Limb (tissue), 2 donors: ENCODE results near the gene SUN3.
A peak's percentile ranks its signal among the peaks of the same experiment; 100 is the strongest.
"Not testable (repeated sequence)": the region's sequence is repeated elsewhere in the genome, so short reads cannot be mapped to it uniquely, and the experiment has no call there.

Experiments
- DNase-seq, 2 donors: peaks; one replicate each; pipeline ENCODE4 v3.0.0-alpha.2; 2016; ENCODE audit errors: extremely low spot score in 2 of 2

SUN3 gene

DNA sequence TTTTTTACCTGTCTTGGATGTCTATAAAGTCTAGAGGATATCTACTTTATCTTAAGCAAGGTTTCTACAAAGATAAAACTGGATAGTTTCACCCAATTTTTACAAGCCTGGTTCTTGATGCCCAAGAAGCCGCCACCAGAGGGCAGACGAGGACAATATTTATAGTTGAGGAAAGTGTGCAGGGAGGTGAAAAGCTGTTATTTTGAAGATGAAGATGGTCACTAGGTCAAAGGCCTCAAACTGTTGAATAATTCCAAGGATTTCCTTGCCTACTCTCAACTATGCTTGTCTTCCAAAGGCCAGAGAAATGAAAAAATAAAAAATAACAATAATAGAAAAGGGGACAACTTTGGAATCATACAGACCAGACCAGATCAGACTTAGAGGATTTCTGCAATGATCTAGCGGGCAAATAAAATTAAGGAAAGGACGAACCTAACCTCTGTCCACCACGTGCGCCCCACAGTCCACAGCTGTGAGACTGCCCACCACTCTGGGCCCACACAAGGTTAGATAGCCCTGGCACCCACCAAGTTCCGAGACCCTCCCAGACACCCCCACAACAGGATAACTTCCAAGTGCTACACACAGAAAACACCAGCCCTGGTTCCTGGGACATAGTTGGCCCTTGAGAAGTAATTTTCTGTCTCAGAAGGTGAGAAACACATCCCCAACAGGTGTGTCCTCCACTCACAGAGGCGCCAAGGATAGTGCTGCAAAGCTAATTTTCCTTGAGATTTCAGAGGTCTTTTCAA, 83.5 kb downstream of the SUN3 start:
- peak; percentile 45 to 83 for DNase-seq

GRCh38 chr7:47944536-47945260, 84.2 kb downstream of the SUN3 start:
- DNase-seq = no peak

- DNase-seq = no peak
Measured at GRCh38 chr7:47943676-47944474, 85.0 kb downstream of the SUN3 start.

- DNase-seq = not testable (repeated sequence)
Measured at GRCh38 chr7:47942651-47943050, 86.3 kb downstream of the SUN3 start.

DNA sequence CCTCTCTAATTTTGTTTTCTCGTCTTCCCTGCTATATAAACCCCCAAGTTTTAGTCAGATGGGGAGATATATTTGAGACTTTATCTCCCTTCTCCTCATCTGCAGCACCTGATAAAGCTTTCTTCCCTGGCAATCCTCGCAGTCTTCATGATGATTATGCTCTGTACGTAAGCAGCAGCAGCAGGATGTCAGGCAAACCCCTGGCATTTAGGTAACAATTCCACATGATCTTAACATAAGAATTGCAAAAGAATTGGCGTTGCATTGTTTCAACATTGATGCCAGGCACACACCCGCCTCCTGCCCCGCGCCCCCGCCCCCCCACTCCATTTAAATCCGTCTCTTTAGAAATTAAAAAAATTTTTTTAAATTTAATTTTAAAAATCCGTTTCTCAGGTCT, 86.8 kb downstream of the SUN3 start:
- DNase-seq = no peak

DNA sequence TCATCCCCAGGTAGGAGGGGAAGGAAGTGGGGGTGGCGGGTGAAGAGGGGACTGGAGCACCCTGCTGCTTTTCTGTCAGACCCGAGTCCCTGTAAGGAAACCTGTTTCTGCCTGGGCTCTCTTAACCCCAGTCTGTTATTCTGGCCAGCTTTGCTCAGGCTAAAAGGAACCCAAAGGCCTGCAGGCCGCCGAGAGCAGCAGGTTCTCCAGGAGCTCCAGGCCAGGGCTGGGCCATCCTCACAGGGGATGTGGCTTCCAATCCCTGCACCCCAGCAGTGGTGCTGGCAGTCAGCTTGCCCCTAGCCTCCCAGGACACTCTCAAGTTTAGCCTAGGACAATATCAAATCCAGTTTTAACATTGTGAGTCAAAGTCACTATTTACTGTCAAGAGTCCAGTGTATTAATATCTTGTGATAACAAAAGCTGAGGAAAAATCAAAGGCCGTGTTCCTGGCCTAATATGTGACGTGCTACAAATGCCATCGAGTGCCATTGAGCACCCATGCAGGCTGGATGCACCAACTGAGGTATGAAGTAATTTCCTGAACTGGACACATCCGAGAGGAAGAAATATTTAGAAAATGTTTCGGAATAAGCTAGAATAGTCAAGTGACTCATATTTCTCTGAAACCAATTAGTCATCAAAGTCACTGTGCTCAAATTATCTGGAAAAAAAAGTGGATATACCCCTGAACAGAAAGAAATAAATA, 87.6 kb downstream of the SUN3 start:
- DNase-seq = no peak

DNA sequence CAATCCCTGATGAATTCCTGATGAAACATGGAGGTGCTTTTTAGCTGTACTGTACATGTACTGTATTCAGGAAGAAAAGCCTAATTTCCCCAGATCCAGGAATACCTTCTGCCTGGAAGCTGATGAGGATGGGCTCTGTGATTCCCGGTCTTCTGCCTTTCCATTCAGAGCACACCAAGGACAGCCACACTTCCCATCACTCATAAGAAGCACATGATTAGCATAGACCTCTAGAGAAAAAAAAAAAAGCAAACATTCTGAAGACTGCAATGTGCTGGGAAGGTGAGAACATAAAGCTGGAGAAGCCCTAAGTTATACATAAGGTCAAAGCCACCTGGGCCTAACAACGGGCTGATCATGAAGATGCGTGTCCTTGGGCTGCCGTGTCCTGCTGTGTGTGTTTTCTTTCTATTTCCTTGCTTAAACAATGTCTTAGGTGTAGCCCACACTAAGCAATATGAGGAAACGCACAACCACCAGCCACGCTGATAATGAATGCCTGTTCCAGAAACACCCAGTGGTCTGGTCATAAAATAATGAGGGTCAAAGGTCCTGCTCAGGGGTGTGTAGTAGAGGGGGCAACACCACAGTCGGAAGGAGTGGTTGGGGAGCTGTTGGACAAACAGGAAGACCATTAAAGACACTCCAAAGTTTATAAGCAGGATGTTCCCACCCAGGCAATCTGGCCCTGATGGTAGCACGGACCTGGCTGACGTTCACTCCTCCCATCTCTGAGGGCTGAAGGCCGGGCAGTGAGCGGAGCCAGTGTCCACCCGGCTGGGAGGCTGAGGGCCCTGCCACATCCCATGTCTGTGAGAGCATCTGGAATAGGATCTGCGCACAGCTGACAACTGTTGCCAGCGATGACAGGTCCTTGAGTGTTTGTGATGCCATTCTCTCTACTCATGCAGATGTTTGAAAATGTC, 88.6 kb downstream of the SUN3 start:
- no peak for DNase-seq

GRCh38 chr7:47939425-47940036, 89.4 kb downstream of the SUN3 start:
- DNase-seq = no peak

DNA sequence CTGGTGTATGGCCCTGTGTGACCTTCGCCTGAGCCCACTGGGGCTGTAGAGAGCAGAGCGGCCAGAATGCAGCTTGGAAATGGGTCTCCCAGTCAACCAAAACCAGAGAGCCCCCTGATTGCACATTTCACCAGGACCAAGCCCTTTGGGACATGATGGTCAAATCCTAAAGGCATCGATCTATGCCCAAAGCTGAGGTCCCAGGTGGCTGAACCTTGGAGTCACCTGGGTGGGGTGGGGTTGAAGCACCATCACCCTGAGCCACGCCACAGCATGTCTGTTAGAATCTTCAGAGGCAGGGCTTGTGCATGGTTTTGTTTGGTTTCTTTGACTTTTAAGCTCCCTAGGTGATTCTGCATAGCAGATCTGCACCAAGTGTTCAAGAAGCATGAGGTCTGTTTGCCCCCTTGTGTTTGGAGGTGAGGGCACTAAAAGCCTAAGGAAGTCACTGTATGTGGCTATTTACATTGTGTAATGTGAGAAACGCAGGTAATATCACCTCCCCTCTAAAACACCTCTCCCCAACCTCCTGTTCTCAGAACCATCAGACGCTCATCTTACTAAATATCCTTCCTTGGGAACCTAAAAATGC, 90.2 kb downstream of the SUN3 start:
- DNase-seq = no peak

DNA sequence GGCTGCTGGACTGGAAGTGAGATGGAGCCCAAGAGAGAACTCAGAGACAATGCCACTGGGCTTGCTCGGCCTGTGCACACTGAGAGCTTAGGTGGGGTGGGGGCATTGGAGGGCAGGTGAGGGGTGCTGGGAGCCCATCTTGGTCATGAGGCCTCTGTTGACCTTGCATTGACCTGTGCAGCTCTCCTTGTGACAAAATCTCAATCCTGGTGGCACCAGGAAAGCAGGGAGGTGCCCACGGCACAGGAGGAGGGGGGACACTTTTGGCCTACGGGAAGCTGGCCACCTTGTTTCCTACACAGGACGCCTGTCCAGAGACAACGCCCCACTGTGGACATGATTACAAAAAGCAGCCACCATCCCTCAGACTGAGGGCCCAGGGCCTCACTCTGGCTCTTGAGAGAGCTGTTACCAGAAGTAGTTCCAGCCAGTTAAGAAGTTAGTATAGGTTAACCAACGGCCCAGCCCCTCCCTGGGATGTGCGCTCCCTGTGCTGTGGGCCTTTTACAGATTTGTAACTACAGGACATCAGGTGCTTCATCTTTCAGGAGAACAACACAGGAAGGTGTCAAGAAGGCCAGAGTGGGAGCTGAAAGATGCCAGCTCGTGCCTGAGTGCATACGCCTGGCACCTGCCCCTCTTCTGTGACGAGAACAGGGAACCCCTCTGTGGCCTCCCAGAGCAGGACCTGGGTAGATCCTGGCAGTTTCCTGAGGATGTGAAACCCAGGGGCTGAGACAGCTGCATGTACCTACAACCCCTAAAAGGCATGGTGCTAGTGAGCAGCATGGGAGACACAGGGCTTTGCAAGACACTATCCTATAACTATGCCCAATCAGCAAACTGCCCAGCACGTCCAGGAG, 91.0 kb downstream of the SUN3 start:
- DNase-seq = no peak
